ENCODE results near the gene COX4I1.
"Not testable (repeated sequence)": the region's sequence is repeated elsewhere in the genome, so short reads cannot be mapped to it uniquely, and the experiment has no call there.

COX4I1 gene

GRCh38 chr16:85810097-85810741 lies 10.7 kb downstream of the COX4I1 start:
- in situ Hi-C loops (cut with MboI; ENCODE audit: low sequenced_read_pairs, unreplicated experiment), result loop anchor here (25.0 kb wide), 1 partner anchor 702 kb away; the partner anchor contains the start of gene FOXF1
- no peak for DNase-seq (ENCODE audit: low spot score)
- TF ChIP-seq CTCF (IDR thresholded peaks at IDR 0.05; ENCODE audit: borderline replicate concordance, control extremely low read depth, extremely low read depth, insufficient read depth, missing control alignments), result no peak

GRCh38 chr16:85810742-85811115 lies 11.2 kb downstream of the COX4I1 start:
- no peak for DNase-seq (ENCODE audit: low spot score)
- no peak for TF ChIP-seq CTCF (IDR thresholded peaks at IDR 0.05; ENCODE audit: borderline replicate concordance, control extremely low read depth, extremely low read depth, insufficient read depth, missing control alignments)
- in situ Hi-C loops (cut with MboI; ENCODE audit: low sequenced_read_pairs, unreplicated experiment), result loop anchor here (25.0 kb wide), 1 partner anchor 702 kb away; the partner anchor contains the start of gene FOXF1

- DNase-seq (ENCODE audit: low spot score), result no peak
- in situ Hi-C loops (cut with MboI; ENCODE audit: low sequenced_read_pairs, unreplicated experiment), result loop anchor here (25.0 kb wide), 1 partner anchor 700 kb away; the partner anchor contains the start of gene FOXF1
Observed at GRCh38 chr16:85812031-85812807, 12.7 kb downstream of the COX4I1 start.

GRCh38 chr16:85812811-85813700 lies 13.6 kb downstream of the COX4I1 start:
- in situ Hi-C loops (cut with MboI; ENCODE audit: low sequenced_read_pairs, unreplicated experiment), result loop anchor here (25.0 kb wide), 1 partner anchor 699 kb away; the partner anchor contains the start of gene FOXF1
- no peak for TF ChIP-seq CTCF (IDR thresholded peaks at IDR 0.05; ENCODE audit: borderline replicate concordance, control extremely low read depth, extremely low read depth, insufficient read depth, missing control alignments)
- DNase-seq (ENCODE audit: low spot score), result no peak

More at GRCh38 chr16:85812031-85812807, 12.7 kb downstream of the COX4I1 start:
- TF ChIP-seq CTCF (IDR thresholded peaks at IDR 0.05; ENCODE audit: borderline replicate concordance, control extremely low read depth, extremely low read depth, insufficient read depth, missing control alignments), result no peak

- in situ Hi-C loops (cut with MboI; ENCODE audit: low sequenced_read_pairs, unreplicated experiment), result loop anchor here (25.0 kb wide), 1 partner anchor 696 kb away; the partner anchor contains the start of gene FOXF1
- TF ChIP-seq CTCF (IDR thresholded peaks at IDR 0.05; ENCODE audit: borderline replicate concordance, control extremely low read depth, extremely low read depth, insufficient read depth, missing control alignments), result no peak
- no peak for DNase-seq (ENCODE audit: low spot score)
Observed at GRCh38 chr16:85816159-85816558, 16.7 kb downstream of the COX4I1 start.

- in situ Hi-C loops (cut with MboI; ENCODE audit: low sequenced_read_pairs, unreplicated experiment), result loop anchor here (25.0 kb wide), 1 partner anchor 695 kb away; the partner anchor contains the start of gene FOXF1
- DNase-seq (ENCODE audit: low spot score), result not testable (repeated sequence)
Observed at GRCh38 chr16:85817195-85817594, 17.7 kb downstream of the COX4I1 start.

All from GM13976 (cell line).